Spleen (tissue), 11 donors: ENCODE measurements around the gene PLB1. TPM values are rescaled to one million over a fixed set of nuclear protein-coding genes. Genes with fewer than 3 reads are reported as not detected.

Source experiments
- DNase-seq: peaks from one replicate; pipeline ENCODE4 v3.0.0-alpha.2; 2020
- H3K27ac ChIP-seq, 8 donors: fragments of 200-600 bp; sonication (generic) in 7 of 8; 1 replicate in 4 of 8; 2 replicates in 4 of 8; pipeline versions ENCODE4 v1.5.0 to v1.8.0; 2016 to 2021; ENCODE audit warnings: inconsistent platforms in 4 of 8, mild to moderate bottlenecking in 4 of 8, moderate library complexity in 1 of 8
- H3K27me3 ChIP-seq, 7 donors: fragments of 200-600 bp; sonication (generic) in 6 of 7; replicated peaks in 1 of 7; 1 replicate in 4 of 7; 2 replicates in 3 of 7; pipeline versions ENCODE4 v1.5.0 to v1.8.0; 2016 to 2021; ENCODE audit warnings: inconsistent platforms in 3 of 7, mild to moderate bottlenecking in 1 of 7
- H3K36me3 ChIP-seq, 6 donors: fragments of 200-600 bp; sonication (generic) in 5 of 6; 1 replicate in 4 of 6; 2 replicates in 2 of 6; pipeline versions ENCODE4 v1.5.0 to v1.8.0; 2016 to 2021; ENCODE audit warnings: inconsistent platforms in 2 of 6
- H3K4me1 ChIP-seq, 6 donors: fragments of 200-600 bp; sonication (generic) in 5 of 6; 1 replicate in 3 of 6; 2 replicates in 3 of 6; pipeline versions ENCODE4 v1.5.0 to v1.8.0; 2016 to 2021; ENCODE audit warnings: inconsistent platforms in 3 of 6
- H3K4me3 ChIP-seq, 8 donors: fragments of 200-600 bp; sonication (generic) in 7 of 8; 1 replicate in 4 of 8; 2 replicates in 4 of 8; pipeline versions ENCODE4 v1.5.0 to v1.8.0; 2016 to 2021; ENCODE audit warnings: inconsistent platforms in 4 of 8, mild to moderate bottlenecking in 4 of 8, moderate library complexity in 2 of 8
- H3K9me3 ChIP-seq, 8 donors: fragments of 200-600 bp; sonication (generic) in 7 of 8; 1 replicate in 4 of 8; 2 replicates in 4 of 8; pipeline versions ENCODE4 v1.5.0 to v1.8.0; 2016 to 2021; ENCODE audit warnings: inconsistent platforms in 4 of 8
- POLR2A ChIP-seq, 3 donors: fragments of 450-650 bp; IDR thresholded peaks; one replicate each; pipeline ENCODE4 v1.5.1; 2017; ENCODE audit warnings: antibody characterized with exemption in 3 of 3, mild to moderate bottlenecking in 1 of 3
- POLR2AphosphoS5 ChIP-seq, 3 donors: sonication (generic); formaldehyde crosslinking; IDR thresholded peaks; one replicate each; pipeline ENCODE4 v1.5.1; 2017; ENCODE audit warnings: antibody characterized with exemption in 3 of 3
- WGBS, 5 donors: extraction: QIAGEN DNeasy Blood & Tissue Kit in 3 of 5; methylation state at CpG; one replicate each; pipeline versions ENCODE4 v1.1.5 to v1.1.7; 2013 to 2018; 5-methylcytosine and 5-hydroxymethylcytosine counted together
- intact Hi-C: fragments of 100-400 bp; cut with DNase I; formaldehyde crosslinking; loops from one replicate; pipeline ENCODE4 v1.15.0; 2023; ENCODE audit warnings: low total_unique reads
- polyA plus RNA-seq, 3 donors: library from polyadenylated mRNA; stranded (reverse); fragments of 200-250 nt; gene quantifications; one replicate each; pipeline ENCODE4 v1.2.1, GENCODE V29; 2013
- total RNA-seq, 7 donors: library from RNA; depleted of rRNA in 3 of 7; stranded (reverse); fragments of >200 nt in 3 of 7; fragmentation: NEBNext Ultra II Directional in 4 of 7; extraction: Animal tissue kit (Norgen Biotek cat#: 25700) in 4 of 7; gene quantifications; one replicate each; pipeline versions ENCODE4 v1.1.0 to v1.2.1, GENCODE V29; 2016 to 2021
- TF ChIP-seq, protein P1 (sequence below), 11 experiments: fragments of 200-600 bp in 7 of 11; fragments of 450-650 bp in 4 of 11; sonication (generic) in 4 of 11; IDR thresholded peaks in 8 of 11; conservative IDR thresholded peaks in 3 of 11; 1 replicate in 7 of 11; 2 replicates in 4 of 11; pipeline versions ENCODE4 v1.4.0 to v1.8.0; 2016 to 2021; ENCODE audit warnings: antibody characterized with exemption in 11 of 11, inconsistent platforms in 4 of 11, mild to moderate bottlenecking in 1 of 11
- donor health status: healthy with polysubstance abuse.
- donor health status: DM: no; HTN: no; CAD: no; lungs with moderate emphysema.
- donor health status: DM: no; HTN: no; CAD: no.
- donor health status: Bipolar disorder and iron deficiency.
- donor health status: healthy.
- donor health status: DM: no; HTN: no; CAD: no.
- donor health status: DM: yes; HTN: yes; CAD: no.

Gene PLB1
- total and polyA plus RNA-seq, 10 donors: 3.8 to 45.7 (median 13.9) TPM

DNA sequence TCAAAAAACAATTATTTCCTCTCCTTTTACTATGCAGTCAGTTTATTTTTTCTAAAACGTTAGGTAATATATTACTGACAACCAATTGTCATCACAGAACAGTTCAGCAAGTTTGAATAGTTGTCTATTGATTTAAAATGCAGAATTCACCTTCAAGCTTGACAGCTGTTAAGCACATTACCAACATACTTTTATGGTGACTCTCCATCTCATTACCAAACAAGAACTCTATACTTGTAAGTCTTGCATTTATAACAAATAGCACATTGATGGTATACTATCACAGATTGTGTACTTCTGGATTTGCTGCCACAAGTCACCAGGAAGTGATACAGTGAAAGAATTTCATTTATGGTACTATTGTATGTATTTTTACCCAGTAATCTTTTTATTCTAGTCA, 156.4 kb downstream of the PLB1 start:
- Histone ChIP-seq H3K4me1 (no peaks in the 10 kb centered on the region), H3K27ac (no peak overlapping the region), H3K9me3 (no peaks in the 10 kb centered on the region), H3K27me3 (no peaks in the 10 kb centered on the region), H3K4me3 (no peak overlapping the region), H3K36me3 (no peaks in the 10 kb centered on the region)
- intact Hi-C loops: no loop called here
- WGBS, 5 donors: 50 to 66% (median 64%) methylated on average over 1 of the region's 1 CpG
- no peak for DNase-seq
- no peak for TF ChIP-seq POLR2A (IDR thresholded peaks at IDR 0.05)

DNA sequence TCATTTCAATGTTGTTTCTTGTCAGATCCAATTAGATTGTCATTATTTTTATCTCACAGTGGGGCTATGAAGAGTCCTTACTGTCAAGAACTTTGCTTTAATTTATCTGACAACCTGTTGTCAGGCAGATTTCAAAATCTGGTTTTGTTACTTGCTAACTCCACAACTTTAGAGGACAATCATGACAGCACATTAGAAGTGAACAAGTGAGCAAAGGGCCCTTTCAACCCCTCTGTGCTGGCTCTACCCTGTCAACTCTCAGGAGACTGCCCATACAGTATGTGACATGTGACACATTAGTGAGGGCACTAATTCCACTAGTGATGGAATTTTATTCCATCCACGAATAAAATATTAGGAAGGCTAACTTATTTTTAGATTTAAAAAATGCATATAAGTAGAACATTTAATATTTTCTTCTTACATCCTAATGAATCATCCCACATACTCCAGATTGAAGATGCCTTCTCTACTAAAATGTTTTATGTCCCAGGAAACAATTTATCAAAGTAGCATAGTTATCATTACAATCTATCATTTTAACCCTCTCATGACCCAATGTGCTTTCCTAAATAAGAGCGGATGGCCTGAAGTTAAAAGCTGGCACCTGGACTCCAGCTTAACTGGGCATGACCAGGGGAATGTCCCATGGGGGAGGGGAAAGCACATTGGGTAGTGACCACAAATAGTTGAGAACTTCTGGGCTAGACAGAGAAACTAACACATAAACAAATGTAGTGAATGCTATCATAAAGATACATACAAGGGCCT, 158.2 kb downstream of the PLB1 start:
- no peak overlapping the region for H3K4me3 ChIP-seq
- no peaks in the 10 kb centered on the region for H3K36me3 ChIP-seq
- no peak for TF ChIP-seq POLR2AphosphoS5 (IDR thresholded peaks at IDR 0.05)
- TF ChIP-seq, protein P1, sequence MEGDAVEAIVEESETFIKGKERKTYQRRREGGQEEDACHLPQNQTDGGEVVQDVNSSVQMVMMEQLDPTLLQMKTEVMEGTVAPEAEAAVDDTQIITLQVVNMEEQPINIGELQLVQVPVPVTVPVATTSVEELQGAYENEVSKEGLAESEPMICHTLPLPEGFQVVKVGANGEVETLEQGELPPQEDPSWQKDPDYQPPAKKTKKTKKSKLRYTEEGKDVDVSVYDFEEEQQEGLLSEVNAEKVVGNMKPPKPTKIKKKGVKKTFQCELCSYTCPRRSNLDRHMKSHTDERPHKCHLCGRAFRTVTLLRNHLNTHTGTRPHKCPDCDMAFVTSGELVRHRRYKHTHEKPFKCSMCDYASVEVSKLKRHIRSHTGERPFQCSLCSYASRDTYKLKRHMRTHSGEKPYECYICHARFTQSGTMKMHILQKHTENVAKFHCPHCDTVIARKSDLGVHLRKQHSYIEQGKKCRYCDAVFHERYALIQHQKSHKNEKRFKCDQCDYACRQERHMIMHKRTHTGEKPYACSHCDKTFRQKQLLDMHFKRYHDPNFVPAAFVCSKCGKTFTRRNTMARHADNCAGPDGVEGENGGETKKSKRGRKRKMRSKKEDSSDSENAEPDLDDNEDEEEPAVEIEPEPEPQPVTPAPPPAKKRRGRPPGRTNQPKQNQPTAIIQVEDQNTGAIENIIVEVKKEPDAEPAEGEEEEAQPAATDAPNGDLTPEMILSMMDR (IDR thresholded peaks at IDR 0.05 in 8 of 11, conservative IDR thresholded peaks at IDR 0.05 in 3 of 11): no peak
- TF ChIP-seq POLR2A (IDR thresholded peaks at IDR 0.05): no peak
- H3K27me3 ChIP-seq: no peaks in the 10 kb centered on the region
- DNase-seq: no peak
- no peak overlapping the region for H3K27ac ChIP-seq
- intact Hi-C loops: no loop called here
- peaks cover 0 to 3% (median 0%) of the 10 kb centered on the region in 8 donors for H3K9me3 ChIP-seq
- 76 to 88% (median 80%) methylated on average over 2 of the region's 2 CpGs for WGBS, 5 donors
- H3K4me1 ChIP-seq: no peaks in the 10 kb centered on the region

DNA sequence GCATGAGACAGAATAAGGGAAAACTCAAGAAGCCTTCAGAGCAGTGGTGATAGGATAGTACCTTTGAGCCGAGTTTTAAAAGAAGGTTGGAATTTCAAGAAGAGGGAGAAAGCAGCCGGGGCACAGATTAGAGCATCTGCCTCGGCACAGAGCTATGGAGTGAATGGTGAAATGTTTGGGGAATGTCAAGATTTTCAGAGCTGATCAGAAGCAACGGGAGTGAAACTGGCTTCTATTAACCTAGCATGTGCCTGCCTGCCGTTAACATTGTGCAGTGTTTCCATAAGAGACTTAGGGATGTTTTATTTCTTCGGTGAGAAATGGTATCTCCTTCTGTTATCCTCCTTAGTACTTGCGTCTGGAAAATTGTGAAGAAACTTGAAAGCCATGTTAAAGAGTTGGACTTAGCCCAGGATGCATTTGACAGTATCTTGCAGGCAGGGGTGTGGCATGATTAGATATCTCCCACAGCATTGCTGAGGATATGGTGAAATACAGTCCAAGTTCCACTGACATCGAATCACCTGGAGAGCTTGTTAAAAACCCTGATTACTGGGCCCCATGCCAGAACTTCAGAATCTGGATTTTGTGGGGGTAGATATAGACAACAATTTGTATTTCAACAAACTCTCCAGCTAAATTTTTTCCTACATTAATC, 158.9 kb downstream of the PLB1 start:
- H3K27ac ChIP-seq: no peak overlapping the region
- H3K27me3 ChIP-seq: no peaks in the 10 kb centered on the region
- intact Hi-C loops: no loop called here
- H3K9me3 ChIP-seq: peaks cover 0 to 6% (median 0%) of the 10 kb centered on the region in 8 donors
- TF ChIP-seq, protein P1 (IDR thresholded peaks at IDR 0.05 in 8 of 11, conservative IDR thresholded peaks at IDR 0.05 in 3 of 11): no peak
- no peak for TF ChIP-seq POLR2AphosphoS5 (IDR thresholded peaks at IDR 0.05)
- no peak for TF ChIP-seq POLR2A (IDR thresholded peaks at IDR 0.05)
- H3K36me3 ChIP-seq: no peaks in the 10 kb centered on the region
- 78 to 85% (median 82%) methylated on average over 8 of the region's 8 CpGs for WGBS, 5 donors
- H3K4me3 ChIP-seq: no peak overlapping the region
- H3K4me1 ChIP-seq: no peaks in the 10 kb centered on the region
- no peak for DNase-seq

DNA sequence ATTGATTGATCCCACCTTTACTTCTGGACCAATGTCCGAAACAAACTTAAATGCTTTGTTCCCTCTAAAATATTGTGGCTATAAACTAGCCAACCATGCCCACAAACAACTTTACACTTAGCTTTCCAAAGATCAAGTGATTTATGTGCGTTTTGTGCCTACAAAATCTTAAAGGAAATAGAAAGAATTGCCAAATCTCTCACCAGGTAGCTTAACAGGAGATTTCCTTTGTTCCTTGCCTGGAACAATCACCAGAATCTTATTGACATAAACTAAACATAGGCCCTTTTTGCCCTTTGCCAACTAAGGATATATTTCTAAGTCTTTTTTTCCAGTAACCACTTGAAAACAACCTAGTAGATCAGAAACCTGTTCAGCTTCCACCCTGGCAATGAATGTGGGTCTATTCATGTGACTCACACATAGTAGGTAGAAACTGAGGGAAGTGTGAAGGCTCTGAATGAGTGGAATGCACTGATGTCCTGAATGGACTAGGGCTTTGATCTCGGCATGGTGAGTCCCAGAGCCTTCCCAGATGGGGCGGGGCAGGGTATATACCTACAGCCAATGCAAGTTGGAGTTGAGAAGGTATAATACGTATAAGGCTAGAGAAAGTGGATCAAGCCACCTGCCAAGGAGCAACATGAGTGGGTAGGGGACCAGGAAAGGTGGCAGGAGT, 161.2 kb downstream of the PLB1 start:
- H3K27ac ChIP-seq: no peak overlapping the region
- WGBS, 5 donors: 86 to 91% (median 88%) methylated on average over 5 of the region's 5 CpGs
- TF ChIP-seq POLR2A (IDR thresholded peaks at IDR 0.05) (no peak), POLR2AphosphoS5 (IDR thresholded peaks at IDR 0.05) (no peak)
- TF ChIP-seq, protein P1 (IDR thresholded peaks at IDR 0.05 in 8 of 11, conservative IDR thresholded peaks at IDR 0.05 in 3 of 11): no peak
- no peak for DNase-seq
- intact Hi-C loops: no loop called here
- H3K27me3 ChIP-seq: no peaks in the 10 kb centered on the region
- H3K4me1 ChIP-seq: peaks cover 3 to 15% (median 8%) of the 10 kb centered on the region in 6 donors
- no peaks in the 10 kb centered on the region for H3K36me3 ChIP-seq
- no peak overlapping the region for H3K4me3 ChIP-seq
- H3K9me3 ChIP-seq: peaks cover 0 to 6% (median 0%) of the 10 kb centered on the region in 8 donors
